Putamen (tissue), 1 donor: ENCODE results near the gene COASY.
"Not testable (repeated sequence)": the region's sequence is repeated elsewhere in the genome, so short reads cannot be mapped to it uniquely, and the experiment has no call there.

Experiments used
- DNase-seq: peaks from one replicate; pipeline ENCODE4 v3.0.0-alpha.2; 2016; ENCODE audit warnings: low spot score

COASY gene

GRCh38 chr17:42531455-42532354, 30.2 kb upstream of the COASY start:
- DNase-seq: peak; percentile 61

GRCh38 chr17:42535155-42536047, 26.5 kb upstream of the COASY start:
- no peak for DNase-seq

- peak; percentile 92 for DNase-seq
Observed at GRCh38 chr17:42536048-42536371, 25.9 kb upstream of the COASY start, which contains the start of gene NAGLU. Gene NAGLU, plus strand, starts transcription at chr17:42536241. Its CDS starts 32 bp downstream, at chr17:42536273.

- peak; percentile 66 for DNase-seq
Observed at GRCh38 chr17:42536372-42537155, 25.4 kb upstream of the COASY start.

GRCh38 chr17:42537156-42537805, 24.7 kb upstream of the COASY start:
- no peak for DNase-seq

GRCh38 chr17:42537826-42538451, 24.0 kb upstream of the COASY start:
- DNase-seq: no peak

- no peak for DNase-seq
Observed at GRCh38 chr17:42538482-42538881, 23.5 kb upstream of the COASY start.

- not testable (repeated sequence) for DNase-seq
Observed at GRCh38 chr17:42540558-42540957, 21.4 kb upstream of the COASY start.

- DNase-seq: no peak
Observed at GRCh38 chr17:42541041-42541833, 20.7 kb upstream of the COASY start.

- DNase-seq: no peak
Observed at GRCh38 chr17:42543190-42544079, 18.5 kb upstream of the COASY start.

- DNase-seq: no peak
Observed at GRCh38 chr17:42544874-42545283, 17.1 kb upstream of the COASY start.

GRCh38 chr17:42545755-42546505, 16.0 kb upstream of the COASY start:
- not testable (repeated sequence) for DNase-seq

- DNase-seq: no peak
Observed at GRCh38 chr17:42547001-42547461, 14.9 kb upstream of the COASY start.

GRCh38 chr17:42547698-42548069, 14.3 kb upstream of the COASY start:
- no peak for DNase-seq

GRCh38 chr17:42548070-42548837, 13.7 kb upstream of the COASY start:
- DNase-seq: no peak

- DNase-seq: no peak
Observed at GRCh38 chr17:42548993-42549755, 12.8 kb upstream of the COASY start.

GRCh38 chr17:42552736-42553135, 9.2 kb upstream of the COASY start, which contains the start of gene HSD17B1:
Gene HSD17B1, plus strand, starts transcription at chr17:42552923. Its CDS starts 11 bp downstream, at chr17:42552934.
- not testable (repeated sequence) for DNase-seq
